A549 (cell line): Measurements from ENCODE around the gene TMEM135.

Experiments
- CBX2 ChIP-seq: fragments of 200-600 bp; sonication (generic); IDR thresholded peaks from 2 replicates; pipeline ENCODE4 v1.6.1; 2016; ENCODE audit warnings: low read depth, mild to moderate bottlenecking, borderline replicate concordance
- EP300 ChIP-seq, 2 experiments: fragments of >200 bp; sonication (Bioruptor Twin); formaldehyde crosslinking; IDR thresholded peaks; 2 replicates in 1 of 2; 3 replicates in 1 of 2; pipeline ENCODE4 v1.6.1; 2016 to 2017
- JUN ChIP-seq, 2 experiments: fragments of >200 bp; sonication (Bioruptor Twin); formaldehyde crosslinking; IDR thresholded peaks; 2 replicates in 1 of 2; 3 replicates in 1 of 2; pipeline ENCODE4 v1.6.1; 2016 to 2017
- POLR2A ChIP-seq: IDR thresholded peaks from 2 replicates; pipeline ENCODE4 v1.6.1; 2012; ENCODE audit warnings: mild to moderate bottlenecking, low read length
- ZSCAN20 ChIP-seq: fragments of 250-450 bp; sonication (Bioruptor Pico); IDR thresholded peaks from 2 replicates; pipeline ENCODE4 v1.8.0; 2022; ENCODE audit warnings: mild to moderate bottlenecking, moderate library complexity
- TF ChIP-seq, protein P1 (sequence below): fragments of >200 bp; sonication (Bioruptor Twin); formaldehyde crosslinking; IDR thresholded peaks from 3 replicates; pipeline ENCODE4 v1.5.1; 2016
- TF ChIP-seq, protein P2 (sequence below): fragments of 200-600 bp; sonication (generic); IDR thresholded peaks from 2 replicates; pipeline ENCODE4 v1.6.1; 2016; ENCODE audit warnings: antibody characterized with exemption, mild to moderate bottlenecking, moderate library complexity
- TF ChIP-seq, protein P3 (sequence below): IDR thresholded peaks from 2 replicates; pipeline ENCODE4 v1.6.1; 2012

DNA sequence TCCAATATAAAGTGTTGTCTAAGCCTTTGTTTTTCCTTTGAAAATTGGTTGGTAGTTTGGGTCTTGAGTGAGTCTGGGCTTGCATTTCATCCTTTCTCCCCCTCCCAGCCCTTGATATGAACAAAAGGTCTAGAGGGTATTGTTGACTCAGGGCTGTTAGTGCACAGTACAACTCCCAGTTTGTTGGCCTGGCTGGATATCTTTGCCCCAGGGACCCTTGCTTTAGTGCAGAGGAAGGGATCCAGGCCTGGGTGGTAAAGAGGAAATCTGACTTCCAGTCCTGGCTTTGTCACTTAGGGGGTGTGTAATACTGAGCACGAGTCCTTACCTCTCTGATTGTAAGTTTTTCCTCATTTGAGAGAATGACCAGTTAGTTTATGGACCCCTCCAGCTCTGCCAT, 330.4 kb downstream of the TMEM135 start:
- TF ChIP-seq EP300 (IDR thresholded peaks at IDR 0.05): no peak
- no peak for TF ChIP-seq CBX2
- TF ChIP-seq, protein P1, sequence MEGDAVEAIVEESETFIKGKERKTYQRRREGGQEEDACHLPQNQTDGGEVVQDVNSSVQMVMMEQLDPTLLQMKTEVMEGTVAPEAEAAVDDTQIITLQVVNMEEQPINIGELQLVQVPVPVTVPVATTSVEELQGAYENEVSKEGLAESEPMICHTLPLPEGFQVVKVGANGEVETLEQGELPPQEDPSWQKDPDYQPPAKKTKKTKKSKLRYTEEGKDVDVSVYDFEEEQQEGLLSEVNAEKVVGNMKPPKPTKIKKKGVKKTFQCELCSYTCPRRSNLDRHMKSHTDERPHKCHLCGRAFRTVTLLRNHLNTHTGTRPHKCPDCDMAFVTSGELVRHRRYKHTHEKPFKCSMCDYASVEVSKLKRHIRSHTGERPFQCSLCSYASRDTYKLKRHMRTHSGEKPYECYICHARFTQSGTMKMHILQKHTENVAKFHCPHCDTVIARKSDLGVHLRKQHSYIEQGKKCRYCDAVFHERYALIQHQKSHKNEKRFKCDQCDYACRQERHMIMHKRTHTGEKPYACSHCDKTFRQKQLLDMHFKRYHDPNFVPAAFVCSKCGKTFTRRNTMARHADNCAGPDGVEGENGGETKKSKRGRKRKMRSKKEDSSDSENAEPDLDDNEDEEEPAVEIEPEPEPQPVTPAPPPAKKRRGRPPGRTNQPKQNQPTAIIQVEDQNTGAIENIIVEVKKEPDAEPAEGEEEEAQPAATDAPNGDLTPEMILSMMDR: no peak
- TF ChIP-seq, protein P2, sequence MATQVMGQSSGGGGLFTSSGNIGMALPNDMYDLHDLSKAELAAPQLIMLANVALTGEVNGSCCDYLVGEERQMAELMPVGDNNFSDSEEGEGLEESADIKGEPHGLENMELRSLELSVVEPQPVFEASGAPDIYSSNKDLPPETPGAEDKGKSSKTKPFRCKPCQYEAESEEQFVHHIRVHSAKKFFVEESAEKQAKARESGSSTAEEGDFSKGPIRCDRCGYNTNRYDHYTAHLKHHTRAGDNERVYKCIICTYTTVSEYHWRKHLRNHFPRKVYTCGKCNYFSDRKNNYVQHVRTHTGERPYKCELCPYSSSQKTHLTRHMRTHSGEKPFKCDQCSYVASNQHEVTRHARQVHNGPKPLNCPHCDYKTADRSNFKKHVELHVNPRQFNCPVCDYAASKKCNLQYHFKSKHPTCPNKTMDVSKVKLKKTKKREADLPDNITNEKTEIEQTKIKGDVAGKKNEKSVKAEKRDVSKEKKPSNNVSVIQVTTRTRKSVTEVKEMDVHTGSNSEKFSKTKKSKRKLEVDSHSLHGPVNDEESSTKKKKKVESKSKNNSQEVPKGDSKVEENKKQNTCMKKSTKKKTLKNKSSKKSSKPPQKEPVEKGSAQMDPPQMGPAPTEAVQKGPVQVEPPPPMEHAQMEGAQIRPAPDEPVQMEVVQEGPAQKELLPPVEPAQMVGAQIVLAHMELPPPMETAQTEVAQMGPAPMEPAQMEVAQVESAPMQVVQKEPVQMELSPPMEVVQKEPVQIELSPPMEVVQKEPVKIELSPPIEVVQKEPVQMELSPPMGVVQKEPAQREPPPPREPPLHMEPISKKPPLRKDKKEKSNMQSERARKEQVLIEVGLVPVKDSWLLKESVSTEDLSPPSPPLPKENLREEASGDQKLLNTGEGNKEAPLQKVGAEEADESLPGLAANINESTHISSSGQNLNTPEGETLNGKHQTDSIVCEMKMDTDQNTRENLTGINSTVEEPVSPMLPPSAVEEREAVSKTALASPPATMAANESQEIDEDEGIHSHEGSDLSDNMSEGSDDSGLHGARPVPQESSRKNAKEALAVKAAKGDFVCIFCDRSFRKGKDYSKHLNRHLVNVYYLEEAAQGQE: no peak
- no peak for TF ChIP-seq JUN (IDR thresholded peaks at IDR 0.05)
- TF ChIP-seq ZSCAN20 (CRISPR knock-in tag): no peak
- TF ChIP-seq, protein P3, sequence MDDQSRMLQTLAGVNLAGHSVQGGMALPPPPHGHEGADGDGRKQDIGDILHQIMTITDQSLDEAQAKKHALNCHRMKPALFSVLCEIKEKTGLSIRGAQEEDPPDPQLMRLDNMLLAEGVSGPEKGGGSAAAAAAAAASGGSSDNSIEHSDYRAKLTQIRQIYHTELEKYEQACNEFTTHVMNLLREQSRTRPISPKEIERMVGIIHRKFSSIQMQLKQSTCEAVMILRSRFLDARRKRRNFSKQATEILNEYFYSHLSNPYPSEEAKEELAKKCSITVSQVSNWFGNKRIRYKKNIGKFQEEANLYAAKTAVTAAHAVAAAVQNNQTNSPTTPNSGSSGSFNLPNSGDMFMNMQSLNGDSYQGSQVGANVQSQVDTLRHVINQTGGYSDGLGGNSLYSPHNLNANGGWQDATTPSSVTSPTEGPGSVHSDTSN: no peak
- TF ChIP-seq POLR2A: no peak
